ENCODE measurements around the gene THADA.
"Not testable (repeated sequence)": the region's sequence is repeated elsewhere in the genome, so short reads cannot be mapped to it uniquely, and the experiment has no call there.

THADA gene

GRCh38 chr2:43593254-43593653, 2.6 kb downstream of the THADA start:
- DNase-seq, result peak; percentile 97

GRCh38 chr2:43592443-43592842, 3.4 kb downstream of the THADA start:
- DNase-seq, result no peak

- DNase-seq, result no peak
These were observed 10.1 kb downstream of the THADA start for GRCh38 chr2:43585708-43586107.

GRCh38 chr2:43579275-43579981, 16.4 kb downstream of the THADA start:
- no peak for DNase-seq

- no peak for DNase-seq
These were observed 18.6 kb downstream of the THADA start for GRCh38 chr2:43576981-43577892.

GRCh38 chr2:43572244-43572643, 23.6 kb downstream of the THADA start:
- DNase-seq, result no peak

- no peak for DNase-seq
These were observed 25.9 kb downstream of the THADA start for GRCh38 chr2:43569921-43570320.

- no peak for DNase-seq
These were observed 27.6 kb downstream of the THADA start for GRCh38 chr2:43568228-43568627.

GRCh38 chr2:43566461-43566729, 29.4 kb downstream of the THADA start:
- DNase-seq, result no peak

GRCh38 chr2:43563679-43564078, 32.2 kb downstream of the THADA start:
- no peak for DNase-seq

GRCh38 chr2:43560231-43560547, 35.6 kb downstream of the THADA start:
- DNase-seq, result no peak

GRCh38 chr2:43559391-43560230, 36.2 kb downstream of the THADA start:
- DNase-seq, result no peak

GRCh38 chr2:43557196-43557595, 38.6 kb downstream of the THADA start:
- DNase-seq, result no peak

GRCh38 chr2:43556256-43556655, 39.6 kb downstream of the THADA start:
- no peak for DNase-seq

- no peak for DNase-seq
These were observed 42.4 kb downstream of the THADA start for GRCh38 chr2:43553341-43553855.

- no peak for DNase-seq
These were observed 43.8 kb downstream of the THADA start for GRCh38 chr2:43551990-43552389.

GRCh38 chr2:43548381-43548780, 47.5 kb downstream of the THADA start:
- not testable (repeated sequence) for DNase-seq

GRCh38 chr2:43542285-43542933, 53.4 kb downstream of the THADA start:
- DNase-seq, result no peak

GRCh38 chr2:43541165-43541564, 54.7 kb downstream of the THADA start:
- no peak for DNase-seq

- no peak for DNase-seq
These were observed 55.6 kb downstream of the THADA start for GRCh38 chr2:43540021-43540779.

- DNase-seq, result no peak
These were observed 56.4 kb downstream of the THADA start for GRCh38 chr2:43539436-43539835.

- no peak for DNase-seq
These were observed 57.7 kb downstream of the THADA start for GRCh38 chr2:43538034-43538670.

Data from DMS79 (cell line).